GM12892 (cell line): ENCODE data around the gene ACTR6.

Experiments used
- DNase-seq: peaks from one replicate; pipeline ENCODE4 v3.0.0; 2011; ENCODE audit not compliant: insufficient read length
- FAIRE-seq: peaks from 2 replicates; lab custom pipeline; 2011; peaks lifted over from hg19 to GRCh38; lab: Jason Lieb, UNC
- POLR2A ChIP-seq: IDR thresholded peaks from 2 replicates; pipeline ENCODE4 v1.6.1; 2011; ENCODE audit warnings: low read depth, low read length, control low read depth
- POLR2AphosphoS5 ChIP-seq: IDR thresholded peaks from 2 replicates; pipeline ENCODE4 v1.6.1; 2011; ENCODE audit warnings: low read depth, low read length, control low read depth
- TAF1 ChIP-seq: IDR thresholded peaks from 2 replicates; pipeline ENCODE4 v1.6.1; 2011; ENCODE audit warnings: low read depth, mild to moderate bottlenecking, control low read depth, low read length, borderline replicate concordance

ACTR6 gene

GRCh38 chr12:100265732-100266584 lies 65.3 kb downstream of the ACTR6 start:
- FAIRE-seq: peak; percentile 44
- TF ChIP-seq TAF1 (no peak), POLR2A (no peak)
- DNase-seq: no peak

- TF ChIP-seq POLR2A: no peak
- TF ChIP-seq TAF1: no peak
- TF ChIP-seq POLR2AphosphoS5: no peak
- FAIRE-seq (no peak), DNase-seq (peak; percentile 65)
These were observed 65.9 kb downstream of the ACTR6 start for GRCh38 chr12:100266585-100266834.

- DNase-seq (peak; percentile 49), FAIRE-seq (peak; percentile 94)
- TF ChIP-seq POLR2A (peak; percentile 46; the same call in 1 of the 2 replicates), TAF1 (no peak), POLR2AphosphoS5 (no peak)
These were observed 66.4 kb downstream of the ACTR6 start, which contains the start of the genes DEPDC4 and SCYL2 for GRCh38 chr12:100266835-100267602. Gene DEPDC4, minus strand, starts transcription at chr12:100267079. Its CDS starts 3 bp downstream, at chr12:100267076. Gene SCYL2, plus strand, starts transcription at chr12:100267177. Its CDS starts 15,794 bp downstream, at chr12:100282971.

- TF ChIP-seq TAF1 (no peak), POLR2A (no peak), POLR2AphosphoS5 (no peak)
- DNase-seq (no peak), FAIRE-seq (peak; percentile 71)
These were observed 67.1 kb downstream of the ACTR6 start for GRCh38 chr12:100267603-100268281.

GRCh38 chr12:100268835-100269564 lies 68.4 kb downstream of the ACTR6 start:
- TF ChIP-seq POLR2AphosphoS5 (no peak), POLR2A (no peak)
- FAIRE-seq (no peak), DNase-seq (no peak)

GRCh38 chr12:100273782-100274181 lies 73.2 kb downstream of the ACTR6 start:
- no peak for DNase-seq
- FAIRE-seq: no peak
- TF ChIP-seq TAF1: no peak
- TF ChIP-seq POLR2AphosphoS5: no peak
- TF ChIP-seq POLR2A: no peak
